Activated CD4-positive, alpha-beta T cell treated with anti-CD3 and anti-CD28 coated beads, Interleukin-2, amount 10 ng/mL, durations not matched to agents 7 days and 5 days (primary cell): ENCODE data around the gene ATRNL1. TPM values are rescaled to one million over a fixed set of nuclear protein-coding genes. Genes with fewer than 3 reads are reported as not detected.

Experiments used
- CTCF ChIA-PET: fragments of 350-600 bp; sonication (Branson Sonifier 250); formaldehyde crosslinking; loops from one replicate; lab custom pipeline; 2021; ENCODE audit warnings: antibody characterized with exemption; lab: Charles Lee
- POLR2A ChIA-PET: fragments of 350-600 bp; sonication (Branson Sonifier 250); formaldehyde crosslinking; loops from one replicate; lab custom pipeline; 2021; ENCODE audit warnings: antibody characterized with exemption; lab: Charles Lee
- DNase-seq: peaks from one replicate; pipeline ENCODE4 v3.0.0-alpha.2; 2020
- H3K27ac Mint-ChIP-seq: one replicate; pipeline ENCODE4 v1.8.0; 2021; ENCODE audit warnings: mild to moderate bottlenecking, moderate library complexity, mixed read lengths
- H3K27me3 Mint-ChIP-seq: one replicate; pipeline ENCODE4 v1.8.0; 2021; ENCODE audit warnings: mixed read lengths
- H3K36me3 Mint-ChIP-seq: one replicate; pipeline ENCODE4 v1.8.0; 2021; ENCODE audit warnings: low read depth, mixed read lengths
- H3K4me1 Mint-ChIP-seq: one replicate; pipeline ENCODE4 v1.8.0; 2021; ENCODE audit warnings: mixed read lengths
- H3K4me3 Mint-ChIP-seq: one replicate; pipeline ENCODE4 v1.8.0; 2021; ENCODE audit warnings: mild to moderate bottlenecking, moderate library complexity, mixed read lengths
- H3K9me3 Mint-ChIP-seq: one replicate; pipeline ENCODE4 v1.8.0; 2021; ENCODE audit warnings: mixed read lengths
- total RNA-seq, 2 experiments: library from RNA; stranded (reverse); gene quantifications; one replicate each; pipeline ENCODE4 v1.2.3, GENCODE V29; 2021

Gene ATRNL1
- total RNA-seq, 2 experiments from 2014 or later: 0.12 to 0.22 TPM

GRCh38 chr10:115649217-115649616 is 556.1 kb downstream of the ATRNL1 start:
- H3K4me3 Mint-ChIP-seq: no peak overlapping the region
- H3K27me3 Mint-ChIP-seq: no peaks in the 10 kb centered on the region
- ChIA-PET CTCF (no interaction called here), POLR2A (no interaction called here)
- no peak overlapping the region for H3K27ac Mint-ChIP-seq
- no peaks in the 10 kb centered on the region for H3K36me3 Mint-ChIP-seq
- no peaks in the 10 kb centered on the region for H3K9me3 Mint-ChIP-seq
- no peaks in the 10 kb centered on the region for H3K4me1 Mint-ChIP-seq
- no peak for DNase-seq

- Mint-ChIP-seq H3K4me3 (no peak overlapping the region), H3K36me3 (no peaks in the 10 kb centered on the region), H3K9me3 (no peaks in the 10 kb centered on the region), H3K27me3 (no peaks in the 10 kb centered on the region), H3K4me1 (no peaks in the 10 kb centered on the region), H3K27ac (no peak overlapping the region)
- ChIA-PET POLR2A (no interaction called here), CTCF (no interaction called here)
- no peak for DNase-seq
Observed at GRCh38 chr10:115653473-115653872, 560.3 kb downstream of the ATRNL1 start.

GRCh38 chr10:115654961-115655360 is 561.8 kb downstream of the ATRNL1 start:
- no peaks in the 10 kb centered on the region for H3K4me1 Mint-ChIP-seq
- no peaks in the 10 kb centered on the region for H3K27me3 Mint-ChIP-seq
- no peak overlapping the region for H3K4me3 Mint-ChIP-seq
- H3K36me3 Mint-ChIP-seq: no peaks in the 10 kb centered on the region
- DNase-seq: no peak
- H3K27ac Mint-ChIP-seq: no peak overlapping the region
- ChIA-PET POLR2A (no interaction called here), CTCF (interaction anchor here (0.6 kb wide), 1 partner anchor 595 kb away, joined by 4 read pairs; no protein-coding TSS in a partner anchor)
- no peaks in the 10 kb centered on the region for H3K9me3 Mint-ChIP-seq

- ChIA-PET CTCF (no interaction called here), POLR2A (no interaction called here)
- H3K4me3 Mint-ChIP-seq: no peak overlapping the region
- no peak for DNase-seq
- H3K27me3 Mint-ChIP-seq: no peaks in the 10 kb centered on the region
- H3K9me3 Mint-ChIP-seq: no peaks in the 10 kb centered on the region
- no peaks in the 10 kb centered on the region for H3K36me3 Mint-ChIP-seq
- no peak overlapping the region for H3K27ac Mint-ChIP-seq
- H3K4me1 Mint-ChIP-seq: no peaks in the 10 kb centered on the region
Observed at GRCh38 chr10:115657161-115657860, 564.1 kb downstream of the ATRNL1 start.

- Mint-ChIP-seq H3K4me1 (no peaks in the 10 kb centered on the region), H3K9me3 (no peaks in the 10 kb centered on the region), H3K27me3 (no peaks in the 10 kb centered on the region), H3K36me3 (no peaks in the 10 kb centered on the region), H3K27ac (no peak overlapping the region), H3K4me3 (no peak overlapping the region)
- CTCF ChIA-PET: no interaction called here
- DNase-seq: no peak
- POLR2A ChIA-PET: no interaction called here
Observed at GRCh38 chr10:115659616-115660015, 566.5 kb downstream of the ATRNL1 start.

GRCh38 chr10:115660391-115660790 is 567.2 kb downstream of the ATRNL1 start:
- Mint-ChIP-seq H3K9me3 (no peaks in the 10 kb centered on the region), H3K4me1 (no peaks in the 10 kb centered on the region), H3K27me3 (no peaks in the 10 kb centered on the region), H3K36me3 (no peaks in the 10 kb centered on the region), H3K27ac (no peak overlapping the region), H3K4me3 (no peak overlapping the region)
- ChIA-PET POLR2A (no interaction called here), CTCF (no interaction called here)
- DNase-seq: no peak

GRCh38 chr10:115662422-115662821 is 569.3 kb downstream of the ATRNL1 start:
- H3K4me1 Mint-ChIP-seq: no peaks in the 10 kb centered on the region
- no peaks in the 10 kb centered on the region for H3K27me3 Mint-ChIP-seq
- H3K4me3 Mint-ChIP-seq: no peak overlapping the region
- DNase-seq: no peak
- no peak overlapping the region for H3K27ac Mint-ChIP-seq
- H3K36me3 Mint-ChIP-seq: no peaks in the 10 kb centered on the region
- CTCF ChIA-PET: no interaction called here
- H3K9me3 Mint-ChIP-seq: no peaks in the 10 kb centered on the region
- POLR2A ChIA-PET: no interaction called here

GRCh38 chr10:115665549-115665948 is 572.4 kb downstream of the ATRNL1 start:
- no peaks in the 10 kb centered on the region for H3K9me3 Mint-ChIP-seq
- CTCF ChIA-PET: no interaction called here
- no peak for DNase-seq
- no peaks in the 10 kb centered on the region for H3K4me1 Mint-ChIP-seq
- no peaks in the 10 kb centered on the region for H3K27me3 Mint-ChIP-seq
- no peaks in the 10 kb centered on the region for H3K36me3 Mint-ChIP-seq
- POLR2A ChIA-PET: no interaction called here
- H3K4me3 Mint-ChIP-seq: no peak overlapping the region
- H3K27ac Mint-ChIP-seq: no peak overlapping the region

GRCh38 chr10:115674496-115674895 is 581.3 kb downstream of the ATRNL1 start:
- ChIA-PET POLR2A (no interaction called here), CTCF (interaction anchor here (0.6 kb wide), 1 partner anchor 128 kb away, joined by 3 read pairs; no protein-coding TSS in a partner anchor)
- Mint-ChIP-seq H3K27me3 (no peaks in the 10 kb centered on the region), H3K4me3 (no peak overlapping the region), H3K4me1 (no peaks in the 10 kb centered on the region), H3K36me3 (no peaks in the 10 kb centered on the region), H3K27ac (no peak overlapping the region), H3K9me3 (peaks cover 3% of the 10 kb centered on the region)
- DNase-seq: no peak

- H3K4me1 Mint-ChIP-seq: no peaks in the 10 kb centered on the region
- no peak overlapping the region for H3K4me3 Mint-ChIP-seq
- no peaks in the 10 kb centered on the region for H3K36me3 Mint-ChIP-seq
- DNase-seq: no peak
- H3K9me3 Mint-ChIP-seq: no peaks in the 10 kb centered on the region
- no peaks in the 10 kb centered on the region for H3K27me3 Mint-ChIP-seq
- ChIA-PET POLR2A (no interaction called here), CTCF (no interaction called here)
- no peak overlapping the region for H3K27ac Mint-ChIP-seq
Observed at GRCh38 chr10:115696747-115697146, 603.6 kb downstream of the ATRNL1 start.

GRCh38 chr10:115706026-115706425 is 612.9 kb downstream of the ATRNL1 start:
- Mint-ChIP-seq H3K9me3 (no peaks in the 10 kb centered on the region), H3K27ac (no peak overlapping the region), H3K4me1 (no peaks in the 10 kb centered on the region), H3K36me3 (no peaks in the 10 kb centered on the region), H3K27me3 (no peaks in the 10 kb centered on the region), H3K4me3 (no peak overlapping the region)
- ChIA-PET POLR2A (no interaction called here), CTCF (no interaction called here)
- DNase-seq: no peak

GRCh38 chr10:115706488-115707076 is 613.4 kb downstream of the ATRNL1 start:
- ChIA-PET POLR2A (no interaction called here), CTCF (no interaction called here)
- H3K27me3 Mint-ChIP-seq: no peaks in the 10 kb centered on the region
- H3K9me3 Mint-ChIP-seq: no peaks in the 10 kb centered on the region
- DNase-seq: no peak
- H3K27ac Mint-ChIP-seq: no peak overlapping the region
- H3K4me3 Mint-ChIP-seq: no peak overlapping the region
- no peaks in the 10 kb centered on the region for H3K4me1 Mint-ChIP-seq
- H3K36me3 Mint-ChIP-seq: no peaks in the 10 kb centered on the region

GRCh38 chr10:115710136-115710535 is 617.0 kb downstream of the ATRNL1 start:
- H3K27me3 Mint-ChIP-seq: no peaks in the 10 kb centered on the region
- H3K27ac Mint-ChIP-seq: no peak overlapping the region
- no peak overlapping the region for H3K4me3 Mint-ChIP-seq
- H3K36me3 Mint-ChIP-seq: no peaks in the 10 kb centered on the region
- no peaks in the 10 kb centered on the region for H3K4me1 Mint-ChIP-seq
- ChIA-PET POLR2A (no interaction called here), CTCF (no interaction called here)
- DNase-seq: no peak
- H3K9me3 Mint-ChIP-seq: no peaks in the 10 kb centered on the region

- POLR2A ChIA-PET: no interaction called here
- Mint-ChIP-seq H3K27ac (no peak overlapping the region), H3K36me3 (no peaks in the 10 kb centered on the region), H3K4me3 (no peak overlapping the region), H3K27me3 (no peaks in the 10 kb centered on the region), H3K4me1 (no peaks in the 10 kb centered on the region), H3K9me3 (no peaks in the 10 kb centered on the region)
- CTCF ChIA-PET: no interaction called here
- DNase-seq: no peak
Observed at GRCh38 chr10:115711306-115711705, 618.1 kb downstream of the ATRNL1 start.
